GM21423 (cell line): Measurements from ENCODE around the gene PODN.

ENCODE experiments used
- ATAC-seq: cut with Tn5 transposase; IDR thresholded peaks from one replicate; pipeline ENCODE4 v1.9.1; 2021; ENCODE audit warnings: mild to moderate bottlenecking, moderate library complexity; ENCODE audit not compliant: unreplicated experiment

Gene PODN

DNA sequence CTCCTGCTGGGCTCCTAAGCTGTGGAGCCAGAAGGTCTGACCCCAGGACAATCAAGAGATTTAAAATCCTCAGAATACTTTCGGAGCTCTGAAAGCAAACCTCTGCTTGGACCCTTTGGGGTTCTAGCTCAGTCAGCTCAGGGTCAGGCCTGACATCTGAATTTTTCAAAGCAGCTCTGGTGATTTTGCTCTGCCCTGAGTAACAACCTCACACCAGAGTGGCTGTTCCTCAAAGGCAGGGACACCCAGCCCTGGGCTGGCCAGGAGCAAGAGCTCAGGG, 68.5 kb downstream of the PODN start:
- no peak for ATAC-seq

DNA sequence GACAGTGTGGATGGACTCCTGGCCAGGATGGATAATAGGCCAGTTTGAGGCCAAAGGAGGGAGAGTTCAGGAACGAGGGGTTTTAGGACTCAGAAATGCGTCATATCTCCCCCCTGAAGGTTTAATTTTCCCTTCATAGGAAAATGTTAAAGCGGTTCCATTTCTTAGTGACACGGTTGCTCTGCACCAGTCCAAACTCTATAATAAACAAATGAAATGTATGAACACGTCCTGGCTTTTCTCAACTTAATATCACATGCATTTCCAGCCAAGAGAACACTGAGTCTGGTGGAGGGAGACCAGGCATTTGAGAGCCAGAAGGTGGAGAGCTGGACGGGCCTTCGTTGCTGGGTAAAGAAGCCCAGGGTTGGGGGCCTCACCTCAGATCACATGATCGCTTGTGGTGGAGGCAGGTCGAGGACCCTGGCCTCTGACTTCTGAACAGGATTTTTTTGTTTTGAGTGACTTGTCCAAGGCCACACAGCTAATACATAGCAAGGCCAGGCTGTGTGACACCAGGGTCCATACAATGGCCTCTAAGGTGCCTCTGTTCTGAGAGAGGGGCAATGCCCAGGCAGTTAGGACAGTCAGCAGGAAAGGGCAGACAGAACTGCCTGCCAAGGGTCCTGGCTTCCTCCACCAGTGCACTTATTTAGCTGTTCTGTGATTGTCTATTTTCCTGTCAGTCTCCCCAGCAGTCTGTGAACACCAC, 69.0 kb downstream of the PODN start:
- no peak for ATAC-seq

DNA sequence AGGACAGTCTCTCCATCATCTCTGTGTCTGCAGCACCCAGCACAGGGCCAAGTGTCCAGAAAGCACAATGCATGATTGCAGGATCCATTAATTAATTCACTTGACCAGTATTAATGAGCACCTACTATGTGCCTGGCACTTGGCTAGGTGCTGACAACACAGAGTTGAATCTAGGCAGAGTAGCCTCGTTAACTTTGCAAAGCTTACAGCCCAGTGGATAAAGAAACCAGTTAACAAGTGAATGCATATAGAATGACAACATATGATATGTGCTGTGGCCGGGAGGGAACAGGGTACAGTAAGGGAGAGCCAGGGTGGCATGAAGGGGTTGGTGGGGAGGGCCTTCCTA, 69.6 kb downstream of the PODN start:
- no peak for ATAC-seq

DNA sequence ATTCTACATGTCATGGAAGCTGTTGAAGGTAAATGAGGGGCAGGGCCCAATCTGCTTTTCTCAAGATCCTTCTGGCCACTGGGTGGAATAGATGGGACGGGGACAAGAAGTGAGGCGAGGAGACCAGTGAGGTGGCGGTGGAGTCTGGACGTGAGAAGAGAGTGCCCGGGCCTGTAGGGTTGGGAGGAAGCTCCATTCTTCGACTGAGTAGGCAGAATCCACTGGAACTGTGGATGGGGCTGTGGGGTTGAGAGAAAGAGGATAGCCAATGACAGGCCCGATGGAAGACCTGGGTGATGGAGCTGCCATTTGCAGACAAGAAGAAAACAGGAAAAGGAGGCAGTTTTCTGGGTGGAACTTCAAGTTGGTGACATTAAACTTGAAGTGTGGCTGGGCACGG, 70.2 kb downstream of the PODN start:
- ATAC-seq: no peak

DNA sequence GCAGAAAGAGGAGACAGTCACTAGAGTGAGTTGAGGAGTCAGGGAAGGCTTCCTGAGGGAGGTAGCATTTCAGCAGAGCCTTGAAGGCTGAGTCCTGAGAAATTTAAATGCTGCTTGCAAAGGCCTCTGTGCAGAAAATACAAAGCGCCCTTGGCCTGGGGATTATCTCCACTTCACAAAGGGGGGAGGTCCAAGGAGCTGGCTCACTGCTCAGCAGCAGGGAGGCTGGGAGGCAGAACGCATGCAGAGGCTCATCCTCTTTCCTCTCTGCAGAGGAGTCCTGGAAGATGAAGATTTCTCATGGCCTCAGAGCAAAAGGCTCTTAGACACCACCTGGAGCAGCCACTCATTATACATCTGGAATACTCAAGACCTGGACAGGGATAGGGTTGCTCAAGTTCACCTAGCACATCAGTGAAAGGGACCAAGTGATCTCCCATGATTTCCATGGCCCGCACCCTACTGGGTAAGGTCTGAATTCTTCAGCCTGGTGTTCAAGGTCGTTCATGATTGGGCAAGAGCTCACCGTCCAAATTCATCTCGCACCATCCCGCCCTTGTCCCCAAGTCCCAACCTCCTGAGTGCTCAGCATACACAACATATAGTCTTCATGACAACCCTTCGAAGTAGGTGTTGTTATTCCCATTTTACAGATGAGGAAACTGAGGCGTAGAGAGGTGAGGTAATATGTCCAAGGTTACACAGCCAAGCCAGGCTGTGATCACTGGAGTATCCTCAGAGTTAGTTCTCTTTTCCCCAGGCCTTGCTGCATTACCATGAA, 71.4 kb downstream of the PODN start:
- no peak for ATAC-seq

DNA sequence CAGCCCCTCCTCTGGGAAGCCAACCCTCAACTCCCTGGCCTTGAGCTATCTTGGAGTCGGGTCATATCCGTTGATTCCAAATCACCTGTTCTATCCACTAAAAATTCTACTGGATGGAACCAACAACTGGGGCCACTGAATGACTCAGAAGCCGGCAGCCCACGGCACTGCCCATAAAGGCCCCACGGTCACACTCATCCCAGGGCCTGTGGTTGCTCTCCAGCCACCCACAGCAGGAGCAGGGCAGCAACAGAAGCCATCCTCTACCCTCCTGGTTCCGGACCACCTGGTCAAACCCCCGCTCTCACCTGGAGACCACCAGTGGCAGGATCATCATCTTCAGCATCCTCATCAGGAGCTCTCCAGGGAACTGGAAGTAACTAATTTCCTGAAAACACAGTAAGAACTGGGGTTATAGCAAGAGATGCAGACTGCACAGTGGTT, 72.1 kb downstream of the PODN start:
- no peak for ATAC-seq
